Activated CD8-positive, alpha-beta T cell treated with anti-CD3 and anti-CD28 coated beads for 36 hours (primary cell): Measurements from ENCODE around the gene SPRED1. TPM values are rescaled to one million over a fixed set of nuclear protein-coding genes. Genes with fewer than 3 reads are reported as not detected.
"Not testable (repeated sequence)": the region's sequence is repeated elsewhere in the genome, so short reads cannot be mapped to it uniquely, and the experiment has no call there.

ENCODE experiments used
- ATAC-seq: fragments of 200-7000 bp; cut with Tn5 transposase; one replicate; pipeline ENCODE4 v1.10.0; 2021; ENCODE audit warnings: mild to moderate bottlenecking, moderate library complexity
- CTCF ChIA-PET: fragments of 350-600 bp; sonication (Branson Sonifier 250); formaldehyde crosslinking; loops from one replicate; lab custom pipeline; 2021; ENCODE audit warnings: antibody characterized with exemption; lab: Charles Lee
- POLR2A ChIA-PET: fragments of 350-600 bp; sonication (Branson Sonifier 250); formaldehyde crosslinking; loops from one replicate; lab custom pipeline; 2021; ENCODE audit warnings: antibody characterized with exemption; lab: Charles Lee
- DNase-seq: peaks from one replicate; pipeline ENCODE4 v3.0.0-alpha.2; 2020
- H3K27ac Mint-ChIP-seq: one replicate; pipeline ENCODE4 v1.8.0; 2021; ENCODE audit warnings: mild to moderate bottlenecking, mixed read lengths
- H3K27me3 Mint-ChIP-seq: one replicate; pipeline ENCODE4 v1.8.0; 2021; ENCODE audit warnings: mixed read lengths
- H3K36me3 Mint-ChIP-seq: one replicate; pipeline ENCODE4 v1.8.0; 2021; ENCODE audit warnings: low read depth, mixed read lengths
- H3K4me1 Mint-ChIP-seq: one replicate; pipeline ENCODE4 v1.8.0; 2021; ENCODE audit warnings: low read depth, mixed read lengths
- H3K4me3 Mint-ChIP-seq: one replicate; pipeline ENCODE4 v1.8.0; 2021; ENCODE audit warnings: mild to moderate bottlenecking, moderate library complexity, mixed read lengths
- H3K9me3 Mint-ChIP-seq: one replicate; pipeline ENCODE4 v1.8.0; 2021; ENCODE audit warnings: mixed read lengths
- CTCF ChIP-seq: fragments of 200-600 bp; IDR thresholded peaks from one replicate; pipeline ENCODE4 v1.8.0; 2022; ENCODE audit warnings: antibody characterized with exemption, mild to moderate bottlenecking
- intact Hi-C: fragments of 100-400 bp; cut with micrococcal nuclease; formaldehyde crosslinking; loops from one replicate; pipeline ENCODE4 v1.10.0; 2022
- total RNA-seq, 2 experiments: library from RNA; stranded (reverse); gene quantifications; one replicate each; pipeline ENCODE4 v1.2.3, GENCODE V29; 2021

Gene SPRED1
- total RNA-seq, 2 experiments from 2014 or later = 0.77 to 0.96 TPM

DNA sequence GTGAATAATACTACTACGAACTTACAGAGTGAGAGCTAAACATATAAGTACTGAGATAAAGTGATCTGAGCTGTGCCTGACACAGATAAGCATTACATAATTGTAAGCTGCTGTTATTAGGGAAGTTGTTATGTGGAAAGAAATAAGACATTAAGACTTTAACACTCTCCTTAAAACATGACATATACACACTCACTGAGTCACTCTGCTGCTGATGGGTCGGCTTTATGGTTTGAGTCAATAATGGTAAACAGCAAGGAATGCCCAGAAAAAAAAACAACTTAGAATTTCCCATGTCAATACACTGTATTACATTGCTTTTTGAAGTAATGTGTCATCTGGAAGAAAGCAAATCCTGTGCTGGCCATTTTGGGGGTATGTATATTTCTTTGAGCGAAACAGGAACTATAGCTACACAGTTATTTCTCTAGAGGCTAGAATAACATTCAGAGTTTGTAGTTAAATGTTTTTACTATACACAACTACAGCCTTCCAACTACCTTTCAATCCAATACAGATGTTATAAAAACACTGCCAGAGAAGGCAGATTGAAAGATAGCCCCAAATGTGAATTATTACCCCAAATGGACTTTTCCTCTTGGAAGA lies 22.8 kb upstream of the SPRED1 start:
- intact Hi-C loops = no loop called here
- POLR2A ChIA-PET = no interaction called here
- Mint-ChIP-seq H3K4me3 (no peak overlapping the region), H3K4me1 (no peaks in the 10 kb centered on the region), H3K36me3 (no peaks in the 10 kb centered on the region), H3K27ac (no peak overlapping the region), H3K9me3 (no peaks in the 10 kb centered on the region), H3K27me3 (peaks cover 6% of the 10 kb centered on the region)
- CTCF ChIA-PET = interaction anchor here (1.2 kb wide), 1 partner anchor 13 kb away, joined by 3 read pairs; no protein-coding TSS in a partner anchor
- TF ChIP-seq CTCF = no peak
- ATAC-seq (no peak), DNase-seq (no peak)

DNA sequence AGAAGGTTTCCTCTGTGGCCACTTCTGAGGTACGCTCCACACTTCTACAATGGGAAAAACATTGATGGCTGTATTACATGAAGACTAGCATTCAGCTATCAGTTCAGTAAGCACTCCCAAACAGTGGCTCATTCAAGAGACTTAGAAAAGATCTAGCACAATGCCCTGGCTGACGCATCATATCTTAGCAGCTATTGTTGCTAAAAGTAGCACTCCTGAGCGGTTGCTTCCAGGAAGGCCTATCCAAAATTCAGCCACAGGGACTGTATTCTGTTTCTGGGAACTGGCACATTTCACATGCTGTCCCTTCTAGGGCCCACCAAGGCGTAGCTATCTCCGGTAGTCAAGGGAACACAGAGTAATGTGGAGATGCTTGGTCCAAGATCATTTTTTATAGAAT lies 21.2 kb upstream of the SPRED1 start:
- CTCF ChIA-PET = interaction anchor here (0.8 kb wide), 1 partner anchor 14 kb away, joined by 3 read pairs; no protein-coding TSS in a partner anchor
- ATAC-seq = no peak
- Mint-ChIP-seq H3K4me1 (no peaks in the 10 kb centered on the region), H3K27ac (no peak overlapping the region), H3K36me3 (no peaks in the 10 kb centered on the region), H3K27me3 (peaks cover 9% of the 10 kb centered on the region), H3K9me3 (no peaks in the 10 kb centered on the region), H3K4me3 (no peak overlapping the region)
- no peak for DNase-seq
- no peak for TF ChIP-seq CTCF
- POLR2A ChIA-PET = no interaction called here
- intact Hi-C loops = no loop called here

DNA sequence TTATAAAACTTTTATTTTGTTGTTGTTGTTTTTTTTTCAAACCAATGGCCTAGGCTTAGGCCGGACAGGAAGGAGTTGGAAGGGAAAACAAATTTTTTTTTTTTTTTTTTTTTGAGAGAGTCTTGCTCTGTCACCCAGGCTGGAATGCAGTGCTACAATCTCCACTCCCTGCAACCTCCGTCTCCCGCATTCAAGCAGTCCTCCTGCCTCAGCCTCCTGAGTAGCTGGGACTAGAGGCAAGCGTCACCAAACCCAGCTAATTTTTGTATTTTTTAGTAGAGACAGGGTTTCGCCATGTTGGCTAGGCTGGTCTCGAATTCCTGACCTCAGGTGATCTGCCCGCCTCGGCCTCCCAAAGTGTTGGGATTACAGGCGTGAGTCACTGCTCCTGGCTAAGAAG lies 15.6 kb upstream of the SPRED1 start:
- H3K9me3 Mint-ChIP-seq, H3K4me3 Mint-ChIP-seq, H3K27ac Mint-ChIP-seq, intact Hi-C loops, H3K36me3 Mint-ChIP-seq, POLR2A ChIA-PET, DNase-seq, H3K4me1 Mint-ChIP-seq, CTCF ChIA-PET, ATAC-seq: not testable (repeated sequence)
- peaks cover 11% of the 10 kb centered on the region for H3K27me3 Mint-ChIP-seq

DNA sequence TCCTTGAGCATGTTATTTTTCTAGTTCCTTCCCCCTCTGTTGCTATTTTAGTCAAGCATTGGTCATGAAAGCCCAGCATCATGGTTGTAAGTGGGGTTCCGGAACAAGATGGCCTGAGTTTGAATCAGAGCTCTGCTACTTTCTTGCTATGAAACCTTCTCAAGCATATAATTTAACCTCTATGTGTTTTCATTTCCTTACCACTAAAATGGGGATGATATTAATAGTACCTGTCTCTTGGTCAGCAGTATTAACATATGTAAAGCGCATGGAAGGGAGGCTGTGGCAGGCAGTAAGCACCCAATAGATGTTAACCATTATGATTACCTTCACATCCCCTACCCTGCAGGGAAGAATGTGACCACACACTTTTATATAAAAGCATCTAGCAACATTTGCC lies 14.3 kb upstream of the SPRED1 start:
- Mint-ChIP-seq H3K36me3 (no peaks in the 10 kb centered on the region), H3K27me3 (peaks cover 15% of the 10 kb centered on the region), H3K4me3 (no peak overlapping the region), H3K4me1 (no peaks in the 10 kb centered on the region), H3K9me3 (no peaks in the 10 kb centered on the region), H3K27ac (no peak overlapping the region)
- DNase-seq (no peak), ATAC-seq (no peak)
- TF ChIP-seq CTCF = no peak
- intact Hi-C loops = no loop called here
- CTCF ChIA-PET = no interaction called here
- POLR2A ChIA-PET = no interaction called here

DNA sequence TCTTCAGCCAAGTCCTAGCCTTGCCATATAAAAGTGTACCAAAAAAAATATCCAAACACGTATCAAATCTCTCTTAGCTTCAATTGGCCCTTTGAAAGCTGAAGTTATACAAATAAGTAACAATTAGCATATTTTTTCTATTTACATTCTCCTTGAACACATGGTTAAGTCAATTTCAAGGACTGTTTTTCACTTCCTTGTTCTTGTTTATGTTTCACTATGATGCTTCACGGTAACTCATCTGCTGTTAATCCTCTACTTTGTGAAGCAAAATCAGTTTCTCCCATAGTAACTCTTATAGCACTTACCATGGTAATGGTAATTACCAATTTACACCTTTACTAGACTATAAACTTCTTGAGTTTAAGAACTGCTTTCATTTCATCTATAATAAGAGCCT lies 10.6 kb upstream of the SPRED1 start:
- Mint-ChIP-seq H3K36me3 (no peaks in the 10 kb centered on the region), H3K4me3 (no peak overlapping the region), H3K27ac (no peak overlapping the region), H3K9me3 (no peaks in the 10 kb centered on the region), H3K27me3 (peaks cover 29% of the 10 kb centered on the region), H3K4me1 (no peaks in the 10 kb centered on the region)
- ATAC-seq = no peak
- TF ChIP-seq CTCF = no peak
- no peak for DNase-seq
- POLR2A ChIA-PET = no interaction called here
- CTCF ChIA-PET = no interaction called here
- intact Hi-C loops = no loop called here
